Right forelimb (tissue), 1 donor: ENCODE measurements around the gene ADAMTS17.

ENCODE experiments used
- DNase-seq: peaks from one replicate; pipeline ENCODE4 v3.0.0-alpha.2; 2018

Gene ADAMTS17

GRCh38 chr15:100245855-100246254 lies 95.9 kb downstream of the ADAMTS17 start:
- no peak for DNase-seq

GRCh38 chr15:100245487-100245820 lies 96.3 kb downstream of the ADAMTS17 start:
- no peak for DNase-seq

- DNase-seq = no peak
Measured at GRCh38 chr15:100244796-100245486, 96.8 kb downstream of the ADAMTS17 start.

- DNase-seq = no peak
Measured at GRCh38 chr15:100242989-100243388, 98.8 kb downstream of the ADAMTS17 start.

GRCh38 chr15:100241572-100242482 lies 99.9 kb downstream of the ADAMTS17 start:
- no peak for DNase-seq

- no peak for DNase-seq
Measured at GRCh38 chr15:100236981-100237720, 104.6 kb downstream of the ADAMTS17 start.

GRCh38 chr15:100235030-100235617 lies 106.7 kb downstream of the ADAMTS17 start:
- no peak for DNase-seq

GRCh38 chr15:100234158-100235029 lies 107.4 kb downstream of the ADAMTS17 start:
- peak; percentile 73 for DNase-seq

GRCh38 chr15:100230784-100231183 lies 111.0 kb downstream of the ADAMTS17 start:
- no peak for DNase-seq

GRCh38 chr15:100229181-100230163 lies 112.3 kb downstream of the ADAMTS17 start:
- DNase-seq = no peak

GRCh38 chr15:100227781-100228180 lies 114.0 kb downstream of the ADAMTS17 start:
- no peak for DNase-seq

GRCh38 chr15:100226107-100226506 lies 115.7 kb downstream of the ADAMTS17 start:
- no peak for DNase-seq

- DNase-seq = no peak
Measured at GRCh38 chr15:100224206-100225185, 117.3 kb downstream of the ADAMTS17 start.

- no peak for DNase-seq
Measured at GRCh38 chr15:100222349-100222715, 119.4 kb downstream of the ADAMTS17 start.

GRCh38 chr15:100221471-100222348 lies 120.1 kb downstream of the ADAMTS17 start:
- DNase-seq = no peak

- no peak for DNase-seq
Measured at GRCh38 chr15:100220058-100220768, 121.6 kb downstream of the ADAMTS17 start.

- no peak for DNase-seq
Measured at GRCh38 chr15:100218434-100218833, 123.3 kb downstream of the ADAMTS17 start.

- DNase-seq = no peak
Measured at GRCh38 chr15:100216182-100216581, 125.6 kb downstream of the ADAMTS17 start.
